ENCODE measurements around the gene ADCY7.
"Not testable (repeated sequence)": the region's sequence is repeated elsewhere in the genome, so short reads cannot be mapped to it uniquely, and the experiment has no call there.

Gene ADCY7

DNA sequence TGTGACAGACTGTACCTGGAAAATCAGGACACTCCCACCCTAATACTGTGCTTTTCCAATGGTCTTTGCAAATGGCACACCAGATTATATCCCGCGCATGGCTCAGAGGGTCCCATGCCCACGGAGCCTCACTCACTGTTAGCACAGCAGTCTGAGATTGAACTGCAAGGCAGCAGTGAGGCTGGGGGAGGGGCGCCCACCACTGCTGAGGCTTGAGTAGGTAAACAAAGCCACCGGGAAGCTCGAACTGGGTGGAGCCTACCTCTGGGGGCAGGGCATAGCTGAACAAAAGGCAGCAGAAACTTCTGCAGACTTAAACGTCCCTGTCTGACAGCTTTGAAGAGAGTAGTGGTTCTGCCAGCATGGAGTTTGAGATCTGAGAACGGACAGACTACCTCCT, 77.2 kb downstream of the ADCY7 start:
- not testable (repeated sequence) for DNase-seq

DNA sequence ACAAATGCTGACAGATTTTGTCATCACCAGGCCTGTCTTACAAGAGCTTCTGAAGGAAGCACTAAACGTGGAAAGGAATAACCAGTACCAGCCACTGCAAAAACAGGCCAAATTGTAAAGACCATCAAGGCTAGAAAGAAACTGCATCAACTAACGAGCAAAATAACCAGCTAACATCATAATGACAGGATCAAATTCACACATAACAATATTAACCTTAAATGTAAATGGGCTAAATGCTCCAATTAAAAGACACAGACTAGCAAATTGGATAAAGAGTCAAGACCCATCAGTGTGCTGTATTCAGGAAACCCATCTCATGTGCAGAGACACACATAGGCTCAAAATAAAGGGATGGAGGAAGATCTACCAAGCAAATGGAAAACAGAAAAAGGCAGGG, 78.9 kb downstream of the ADCY7 start:
- not testable (repeated sequence) for DNase-seq

DNA sequence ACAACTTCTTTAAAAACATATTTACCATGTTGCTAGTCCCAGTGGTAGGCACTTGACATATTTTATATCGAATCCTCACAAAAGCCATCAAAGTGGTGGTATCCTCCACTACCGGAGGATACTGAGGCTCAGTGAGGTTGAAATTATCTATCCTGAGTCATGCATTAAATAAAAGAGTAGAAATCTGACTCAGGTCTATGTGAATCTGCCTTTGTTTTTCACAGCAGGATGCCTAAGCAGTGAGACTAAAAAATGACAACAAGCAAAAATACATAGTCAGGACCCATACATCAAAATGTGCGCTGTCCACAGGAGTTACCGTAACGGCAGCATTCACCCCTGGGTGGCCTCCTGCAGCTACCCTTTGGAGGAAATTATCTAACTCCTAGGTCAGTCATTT, 84.8 kb downstream of the ADCY7 start:
- DNase-seq, result no peak

DNA sequence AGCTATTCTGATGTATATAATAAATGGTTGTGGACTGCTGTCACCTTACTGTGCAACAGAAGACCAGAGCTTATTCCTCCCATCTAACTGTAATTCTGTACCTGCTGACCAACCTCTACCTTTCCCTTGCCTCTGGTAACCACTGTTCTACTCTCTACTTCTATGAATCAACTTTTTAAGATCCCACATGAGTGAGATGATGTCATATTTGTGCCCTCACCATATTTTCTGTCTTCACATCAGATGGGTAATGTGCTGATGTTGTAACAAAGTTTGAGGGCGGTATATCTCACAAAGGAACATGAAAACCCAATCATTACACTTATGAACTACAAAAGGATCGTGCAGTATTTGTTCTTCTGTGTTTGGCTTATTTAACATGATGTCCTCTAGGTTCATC, 85.6 kb downstream of the ADCY7 start:
- DNase-seq, result no peak

DNA sequence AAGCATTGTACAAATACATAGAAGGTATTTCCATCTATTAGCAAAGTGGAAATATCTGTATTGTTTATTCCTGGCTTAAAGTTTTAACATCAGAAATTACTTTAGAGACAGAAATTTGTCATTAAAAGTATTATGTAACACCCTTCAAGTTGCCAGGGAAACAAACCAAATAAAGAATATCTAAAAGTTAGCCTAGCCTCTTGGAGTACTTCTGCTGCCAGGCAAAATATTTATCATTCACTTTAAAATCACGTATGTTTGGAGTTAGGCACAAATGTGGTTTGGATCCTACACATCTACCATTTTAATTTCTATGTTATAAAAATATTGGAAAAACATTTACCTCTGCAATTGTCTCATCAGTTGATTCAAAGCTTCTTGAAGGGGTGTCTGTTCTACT, 87.7 kb downstream of the ADCY7 start:
- no peak for DNase-seq

DNA sequence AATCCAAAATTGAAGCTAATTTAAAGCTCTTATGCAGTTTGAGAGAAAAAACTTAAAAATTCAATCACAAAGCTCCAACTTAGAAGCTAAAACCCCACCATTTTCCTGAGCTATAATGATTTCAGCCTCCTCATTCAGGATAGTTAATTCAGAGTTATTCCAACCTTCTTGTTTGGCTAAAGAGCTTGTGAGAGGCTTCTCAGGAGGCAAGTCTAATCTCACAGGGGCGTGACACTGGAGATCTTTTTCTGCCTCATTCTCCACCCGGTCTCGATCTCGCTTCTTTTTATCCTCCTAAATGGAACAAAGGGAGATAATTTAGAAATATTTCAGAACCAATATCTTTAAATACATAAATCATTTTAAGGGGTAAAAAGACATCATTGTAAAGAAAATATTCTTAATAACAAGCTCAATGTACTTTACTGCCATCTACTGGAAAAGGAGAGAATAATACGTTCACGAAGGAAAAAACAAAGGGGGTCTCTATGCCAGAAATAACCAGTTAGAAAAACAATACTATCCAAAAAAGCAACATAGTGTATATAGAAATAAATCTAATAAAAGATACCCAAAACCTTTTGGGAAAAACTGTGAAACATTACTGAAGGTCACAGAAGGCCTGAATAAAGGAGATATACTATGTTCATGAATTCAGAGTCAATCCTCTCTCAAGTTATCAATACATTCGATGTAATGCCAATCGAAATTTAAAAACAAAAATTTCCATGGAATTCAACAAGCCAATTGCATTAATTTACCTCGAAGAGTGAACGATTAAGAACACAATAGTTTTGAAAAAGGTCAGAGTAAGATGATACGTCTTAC, 88.5 kb downstream of the ADCY7 start:
- no peak for DNase-seq

DNA sequence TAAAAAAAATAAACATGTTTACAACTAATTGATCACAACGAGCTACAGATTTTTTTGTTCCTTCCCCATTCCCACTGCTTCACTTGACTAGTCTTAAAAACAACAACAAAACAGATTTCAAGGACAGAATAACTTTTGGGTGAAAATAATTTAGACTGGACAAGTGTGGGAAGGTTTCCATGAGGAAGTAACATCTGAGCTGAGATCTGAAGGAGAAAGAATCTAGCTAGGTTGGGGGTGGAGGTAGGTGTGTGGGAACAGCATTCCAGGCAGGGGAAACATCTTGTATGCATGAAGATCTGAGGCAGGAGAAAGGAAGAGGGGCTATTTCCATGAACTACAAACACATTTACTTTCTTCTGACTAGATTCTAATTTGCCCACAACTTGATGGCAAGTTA, 93.3 kb downstream of the ADCY7 start:
- no peak for DNase-seq

DNA sequence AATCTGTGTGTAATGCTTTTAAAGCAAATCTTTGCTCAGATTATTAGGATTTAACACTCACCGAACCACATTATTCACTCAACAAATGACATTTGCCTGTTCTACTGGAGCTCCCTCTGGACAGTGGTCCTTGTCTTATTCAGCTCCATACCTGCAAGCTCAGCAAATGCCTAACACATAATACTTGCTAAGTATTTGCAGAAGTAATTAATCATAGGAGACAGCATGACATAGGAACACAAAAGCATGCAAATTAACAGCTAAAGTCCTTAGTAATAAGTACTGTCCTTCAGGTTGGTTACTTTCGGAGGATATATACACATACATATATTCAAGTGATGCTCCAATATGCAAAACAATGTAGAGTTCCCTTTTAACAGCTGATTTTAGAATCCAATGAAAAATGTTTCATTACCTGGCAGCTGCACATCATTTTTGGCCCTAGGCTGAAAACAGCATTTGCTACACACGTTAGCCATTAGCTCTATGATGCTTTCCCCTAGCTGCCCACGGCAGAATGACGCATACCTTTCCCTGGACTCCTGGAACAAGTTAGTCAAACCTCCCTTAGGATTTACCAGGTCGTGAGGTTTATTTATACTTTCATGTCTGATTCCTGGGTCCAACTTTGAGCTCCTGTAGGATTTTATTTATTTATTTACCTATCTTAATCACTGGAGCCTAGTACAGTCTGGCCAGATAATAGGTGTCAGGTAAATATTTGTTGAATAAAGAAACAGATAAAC, 93.9 kb downstream of the ADCY7 start:
- DNase-seq, result no peak

DNA sequence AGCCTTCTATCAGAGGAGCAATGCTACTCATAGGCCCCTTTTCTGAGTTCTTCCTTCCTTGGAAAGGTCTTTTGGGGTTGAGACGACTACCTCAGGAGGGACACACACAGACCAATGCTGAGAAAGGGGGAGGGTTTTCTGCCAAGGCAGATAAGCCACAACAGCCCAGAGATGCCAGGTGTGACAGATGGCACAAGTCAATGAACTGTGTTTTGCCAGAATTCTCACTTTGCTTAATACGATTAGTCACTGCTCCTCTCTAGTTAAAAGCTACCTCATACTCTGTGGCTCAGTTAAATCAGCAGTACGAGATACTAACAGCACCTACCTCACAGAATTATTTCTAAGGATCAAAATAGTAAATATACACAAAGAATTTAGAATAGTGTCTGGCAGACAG, 94.4 kb downstream of the ADCY7 start:
- no peak for DNase-seq

DNA sequence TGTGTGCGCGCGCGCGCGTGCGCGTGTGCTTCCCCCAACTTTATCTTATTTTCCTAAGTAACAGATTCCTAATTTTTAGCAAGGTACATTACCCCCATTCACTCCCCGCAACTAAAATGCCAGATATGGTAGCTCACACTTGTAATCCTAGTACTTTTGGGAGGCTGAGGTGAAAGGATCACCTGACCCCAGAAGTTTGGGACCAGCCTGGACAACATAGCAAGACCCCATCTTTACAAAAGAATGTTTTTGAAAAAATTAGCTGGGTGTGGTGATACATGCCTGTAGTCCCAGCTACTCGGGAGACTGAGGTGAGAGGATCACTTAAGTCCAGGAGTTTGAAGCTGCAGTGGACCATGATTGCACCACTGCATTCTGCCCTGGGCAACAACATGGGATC, 97.3 kb downstream of the ADCY7 start:
- DNase-seq, result no peak

DNA sequence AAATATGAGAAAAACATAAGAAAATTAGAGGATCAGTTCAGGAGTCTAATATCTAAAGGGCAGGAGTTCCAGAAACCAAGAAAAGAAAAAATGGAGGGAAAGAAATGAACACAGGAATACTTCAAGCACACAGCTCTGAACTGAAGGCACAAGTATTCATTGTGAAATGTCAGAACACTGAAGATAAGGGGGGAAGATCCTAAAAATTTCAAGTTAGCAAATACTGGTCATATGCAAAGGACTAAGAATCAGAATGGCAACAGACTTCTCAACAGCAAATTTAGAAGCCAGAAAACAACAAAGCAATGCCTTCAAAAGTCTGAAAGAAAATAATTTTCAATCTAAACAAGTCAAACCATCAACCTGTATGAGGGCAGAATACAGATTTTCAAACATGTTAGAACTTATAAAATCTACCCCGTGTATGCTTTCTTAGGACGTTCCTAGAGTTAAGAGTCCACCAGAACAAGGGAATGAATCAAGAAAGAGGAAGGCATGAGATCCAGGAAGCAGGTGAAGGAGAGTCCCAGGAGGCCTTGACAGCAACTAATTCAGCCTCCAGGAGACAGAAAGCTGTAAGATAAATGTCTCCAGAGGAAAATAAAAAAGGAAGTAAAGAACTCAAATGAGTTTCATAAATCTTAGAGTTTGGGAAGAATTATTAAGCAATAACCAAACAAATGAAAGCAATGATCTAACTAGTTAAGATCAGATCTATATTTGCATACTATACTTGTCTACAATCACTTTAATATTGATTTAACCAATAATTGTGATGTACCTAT, 99.6 kb downstream of the ADCY7 start:
- no peak for DNase-seq
